ENCODE measurements around the gene TMEM72.

TMEM72 gene

DNA sequence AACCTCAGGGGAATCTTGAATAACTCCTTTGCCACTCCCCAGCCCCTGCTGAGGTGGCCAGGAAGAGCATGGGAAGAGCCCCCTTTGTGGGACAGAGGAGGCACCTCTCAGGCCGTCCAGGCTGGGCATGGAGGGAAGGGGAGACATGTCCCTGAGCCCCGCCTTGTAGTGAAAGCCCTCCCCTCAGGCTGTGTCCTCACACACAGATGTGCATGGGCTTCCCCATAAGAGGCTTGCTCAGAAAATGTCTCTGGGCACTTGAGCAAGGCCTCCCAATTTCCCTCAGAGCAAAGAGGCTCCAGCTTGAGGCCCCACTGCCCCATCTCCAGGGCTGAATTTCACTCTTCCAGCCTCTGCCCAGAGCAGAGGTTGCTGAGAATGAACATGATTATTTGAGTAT, 3.8 kb downstream of the TMEM72 start:
- Histone ChIP-seq H3K9me3 (ENCODE audit: control extremely low read depth in 1 of 5, control insufficient read depth in 4 of 5, insufficient read depth in 2 of 5, low read depth in 1 of 5, low read length in 4 of 5) (peaks cover 0 to 8% (median 2%) of the 10 kb centered on the region in 5 experiments), H3K27me3 (replicated peaks in 2 of 5; ENCODE audit: control insufficient read depth in 4 of 5, insufficient read depth in 5 of 5, low read length in 4 of 5) (no peaks in the 10 kb centered on the region), H3K4me3 (ENCODE audit: control insufficient read depth in 1 of 7, extremely low read depth in 1 of 7, insufficient read depth in 4 of 7, low read depth in 2 of 7, low read length in 6 of 7) (no peak overlapping the region), H3K36me3 (ENCODE audit: control insufficient read depth in 4 of 4, insufficient read depth in 4 of 4, low read length in 3 of 4) (no peaks in the 10 kb centered on the region), H3K4me1 (ENCODE audit: control extremely low read depth in 1 of 4, control insufficient read depth in 4 of 4, insufficient read depth in 4 of 4, low read length in 3 of 4) (peaks cover 9 to 48% (median 34%) of the 10 kb centered on the region in 4 experiments), H3K27ac (ENCODE audit: insufficient read depth in 1 of 2, low read depth in 1 of 2, low read length in 2 of 2, poor library complexity in 1 of 2, severe bottlenecking in 2 of 2) (no peak overlapping the region)
- ChIA-PET POLR2A (no interaction called here), CTCF (interaction anchor here (1.1 kb wide), 1 partner anchor 10 kb away, joined by 3 read pairs; no protein-coding TSS in a partner anchor)
- 92% methylated on average over 2 of the region's 2 CpGs for WGBS (ENCODE audit: insufficient coverage)
- DNase-seq: no peak

DNA sequence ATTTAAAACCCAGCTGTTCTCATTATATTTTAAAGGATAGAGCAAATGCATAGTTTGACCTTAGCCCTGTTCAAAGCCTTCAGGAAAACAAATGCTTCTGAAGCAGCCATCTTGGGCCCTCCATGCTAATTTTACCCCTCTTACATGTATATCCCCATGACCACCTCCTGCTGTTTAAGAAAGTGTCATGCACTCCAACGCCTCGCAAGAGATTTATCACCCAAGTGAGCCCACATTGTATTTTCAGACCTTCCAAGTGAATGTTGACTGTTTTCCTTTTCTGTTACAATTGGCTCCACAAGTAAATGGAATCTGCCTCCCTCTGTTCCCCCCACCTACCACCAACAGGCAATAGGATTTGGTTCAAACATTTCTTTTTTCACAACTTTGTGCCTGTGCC, 5.3 kb downstream of the TMEM72 start:
- Histone ChIP-seq H3K4me3 (ENCODE audit: control insufficient read depth in 1 of 7, extremely low read depth in 1 of 7, insufficient read depth in 4 of 7, low read depth in 2 of 7, low read length in 6 of 7) (no peak overlapping the region), H3K9me3 (ENCODE audit: control extremely low read depth in 1 of 5, control insufficient read depth in 4 of 5, insufficient read depth in 2 of 5, low read depth in 1 of 5, low read length in 4 of 5) (peaks cover 0 to 8% (median 2%) of the 10 kb centered on the region in 5 experiments), H3K27me3 (replicated peaks in 2 of 5; ENCODE audit: control insufficient read depth in 4 of 5, insufficient read depth in 5 of 5, low read length in 4 of 5) (no peaks in the 10 kb centered on the region), H3K36me3 (ENCODE audit: control insufficient read depth in 4 of 4, insufficient read depth in 4 of 4, low read length in 3 of 4) (no peaks in the 10 kb centered on the region), H3K27ac (ENCODE audit: insufficient read depth in 1 of 2, low read depth in 1 of 2, low read length in 2 of 2, poor library complexity in 1 of 2, severe bottlenecking in 2 of 2) (no peak overlapping the region), H3K4me1 (ENCODE audit: control extremely low read depth in 1 of 4, control insufficient read depth in 4 of 4, insufficient read depth in 4 of 4, low read length in 3 of 4) (peaks cover 9 to 39% (median 31%) of the 10 kb centered on the region in 4 experiments)
- DNase-seq: no peak
- ChIA-PET CTCF (no interaction called here), POLR2A (no interaction called here)
- 94% methylated on average over 2 of the region's 2 CpGs for WGBS (ENCODE audit: insufficient coverage)

DNA sequence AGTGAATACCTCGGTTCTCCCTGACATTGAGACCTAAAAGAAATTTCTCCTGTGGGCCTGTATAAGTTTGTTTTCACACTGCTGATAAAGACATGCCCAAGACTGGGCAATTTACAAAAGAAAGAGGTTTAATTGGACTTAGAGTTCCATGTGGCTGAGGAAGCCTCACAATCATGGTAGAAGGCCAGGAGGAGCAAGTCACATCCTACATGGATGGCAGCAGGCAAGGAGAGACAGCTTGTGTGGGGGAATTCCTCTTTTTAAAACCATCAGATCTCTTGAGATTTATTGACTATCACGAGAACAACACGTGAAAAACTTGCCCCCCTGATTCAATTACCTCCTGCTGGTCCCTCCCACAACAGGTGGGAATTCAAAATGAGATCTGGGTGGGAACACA, 6.7 kb downstream of the TMEM72 start:
- peaks cover 8 to 25% (median 23%) of the 10 kb centered on the region in 4 experiments for H3K4me1 ChIP-seq (ENCODE audit: control extremely low read depth in 1 of 4, control insufficient read depth in 4 of 4, insufficient read depth in 4 of 4, low read length in 3 of 4)
- H3K36me3 ChIP-seq (ENCODE audit: control insufficient read depth in 4 of 4, insufficient read depth in 4 of 4, low read length in 3 of 4): no peaks in the 10 kb centered on the region
- 100% methylated on average over 1 of the region's 3 CpGs for whole genome bisulfite sequencing (ENCODE audit: insufficient coverage)
- H3K27ac ChIP-seq (ENCODE audit: insufficient read depth in 1 of 2, low read depth in 1 of 2, low read length in 2 of 2, poor library complexity in 1 of 2, severe bottlenecking in 2 of 2): no peak overlapping the region
- peaks cover 0 to 8% (median 2%) of the 10 kb centered on the region in 5 experiments for H3K9me3 ChIP-seq (ENCODE audit: control extremely low read depth in 1 of 5, control insufficient read depth in 4 of 5, insufficient read depth in 2 of 5, low read depth in 1 of 5, low read length in 4 of 5)
- ChIA-PET POLR2A (no interaction called here), CTCF (no interaction called here)
- no peaks in the 10 kb centered on the region for H3K27me3 ChIP-seq (replicated peaks in 2 of 5; ENCODE audit: control insufficient read depth in 4 of 5, insufficient read depth in 5 of 5, low read length in 4 of 5)
- no peak for DNase-seq
- H3K4me3 ChIP-seq (ENCODE audit: control insufficient read depth in 1 of 7, extremely low read depth in 1 of 7, insufficient read depth in 4 of 7, low read depth in 2 of 7, low read length in 6 of 7): no peak overlapping the region

DNA sequence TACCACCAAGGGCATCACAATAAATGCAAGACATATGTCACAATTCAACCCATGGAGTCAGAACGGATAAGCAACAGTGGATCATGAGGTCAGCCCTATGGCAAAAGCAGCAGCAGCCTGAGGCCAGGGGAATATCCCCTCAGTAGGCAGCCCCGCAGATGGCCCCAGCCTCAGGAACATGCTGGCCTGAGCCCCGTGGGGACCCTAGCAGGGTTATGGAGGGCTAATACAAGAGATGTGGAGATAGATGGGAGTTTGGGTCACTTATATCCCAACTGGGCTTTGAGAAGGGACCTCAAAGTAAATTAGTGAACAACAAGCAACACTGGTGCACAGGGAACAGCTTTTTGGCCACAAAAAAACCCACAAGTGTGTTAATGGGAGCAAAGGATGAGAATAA, 9.1 kb downstream of the TMEM72 start:
- 94% methylated on average over 3 of the region's 3 CpGs for WGBS (ENCODE audit: insufficient coverage)
- POLR2A ChIA-PET: no interaction called here
- Histone ChIP-seq H3K9me3 (ENCODE audit: control extremely low read depth in 1 of 5, control insufficient read depth in 4 of 5, insufficient read depth in 2 of 5, low read depth in 1 of 5, low read length in 4 of 5) (peaks cover 0 to 8% (median 2%) of the 10 kb centered on the region in 5 experiments), H3K27ac (ENCODE audit: insufficient read depth in 1 of 2, low read depth in 1 of 2, low read length in 2 of 2, poor library complexity in 1 of 2, severe bottlenecking in 2 of 2) (no peak overlapping the region), H3K4me1 (ENCODE audit: control extremely low read depth in 1 of 4, control insufficient read depth in 4 of 4, insufficient read depth in 4 of 4, low read length in 3 of 4) (peaks cover 0 to under 1% (median 0%) of the 10 kb centered on the region in 4 experiments), H3K27me3 (replicated peaks in 2 of 5; ENCODE audit: control insufficient read depth in 4 of 5, insufficient read depth in 5 of 5, low read length in 4 of 5) (no peaks in the 10 kb centered on the region), H3K36me3 (ENCODE audit: control insufficient read depth in 4 of 4, insufficient read depth in 4 of 4, low read length in 3 of 4) (no peaks in the 10 kb centered on the region), H3K4me3 (ENCODE audit: control insufficient read depth in 1 of 7, extremely low read depth in 1 of 7, insufficient read depth in 4 of 7, low read depth in 2 of 7, low read length in 6 of 7) (no peak overlapping the region)
- no peak for DNase-seq
- CTCF ChIA-PET: interaction anchor here (1.1 to 2.0 kb wide), 3 partner anchors 12 to 45 kb away, joined by 3 to 8 read pairs (median 4); no protein-coding TSS in a partner anchor

DNA sequence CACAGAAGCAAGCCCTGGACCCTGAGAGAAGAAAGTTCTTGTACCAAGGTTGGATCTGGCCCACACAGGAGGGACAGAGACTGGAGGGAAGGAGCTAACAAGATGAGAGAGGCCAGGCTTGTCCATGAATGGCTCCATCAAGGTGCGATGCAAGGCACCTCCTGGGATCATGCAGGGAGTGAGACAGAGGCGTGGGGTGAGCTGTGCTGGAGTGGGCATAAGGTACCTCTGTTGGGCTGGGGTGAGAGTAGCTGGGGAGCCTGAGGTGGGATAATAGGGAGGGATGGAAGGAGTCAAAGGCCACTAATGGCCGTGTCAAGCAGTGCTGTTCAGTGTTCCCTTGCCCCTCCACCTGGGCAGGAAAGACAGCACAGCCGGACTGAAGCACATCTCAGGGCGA, 9.9 kb downstream of the TMEM72 start:
- no peaks in the 10 kb centered on the region for H3K27me3 ChIP-seq (replicated peaks in 2 of 5; ENCODE audit: control insufficient read depth in 4 of 5, insufficient read depth in 5 of 5, low read length in 4 of 5)
- no peak overlapping the region for H3K4me3 ChIP-seq (ENCODE audit: control insufficient read depth in 1 of 7, extremely low read depth in 1 of 7, insufficient read depth in 4 of 7, low read depth in 2 of 7, low read length in 6 of 7)
- peaks cover 0 to 8% (median 2%) of the 10 kb centered on the region in 5 experiments for H3K9me3 ChIP-seq (ENCODE audit: control extremely low read depth in 1 of 5, control insufficient read depth in 4 of 5, insufficient read depth in 2 of 5, low read depth in 1 of 5, low read length in 4 of 5)
- no peak for DNase-seq
- H3K4me1 ChIP-seq (ENCODE audit: control extremely low read depth in 1 of 4, control insufficient read depth in 4 of 4, insufficient read depth in 4 of 4, low read length in 3 of 4): no peaks in the 10 kb centered on the region
- ChIA-PET POLR2A (interaction anchor here (0.7 kb wide), 1 partner anchor 57 kb away, joined by 3 read pairs; no protein-coding TSS in a partner anchor), CTCF (interaction anchor here (0.8 to 2.0 kb wide), 6 partner anchors 12 to 46 kb away, joined by 3 to 8 read pairs (median 4); no protein-coding TSS in a partner anchor)
- WGBS (ENCODE audit: insufficient coverage): 97% methylated on average over 5 of the region's 5 CpGs
- no peaks in the 10 kb centered on the region for H3K36me3 ChIP-seq (ENCODE audit: control insufficient read depth in 4 of 4, insufficient read depth in 4 of 4, low read length in 3 of 4)
- H3K27ac ChIP-seq (ENCODE audit: insufficient read depth in 1 of 2, low read depth in 1 of 2, low read length in 2 of 2, poor library complexity in 1 of 2, severe bottlenecking in 2 of 2): no peak overlapping the region

DNA sequence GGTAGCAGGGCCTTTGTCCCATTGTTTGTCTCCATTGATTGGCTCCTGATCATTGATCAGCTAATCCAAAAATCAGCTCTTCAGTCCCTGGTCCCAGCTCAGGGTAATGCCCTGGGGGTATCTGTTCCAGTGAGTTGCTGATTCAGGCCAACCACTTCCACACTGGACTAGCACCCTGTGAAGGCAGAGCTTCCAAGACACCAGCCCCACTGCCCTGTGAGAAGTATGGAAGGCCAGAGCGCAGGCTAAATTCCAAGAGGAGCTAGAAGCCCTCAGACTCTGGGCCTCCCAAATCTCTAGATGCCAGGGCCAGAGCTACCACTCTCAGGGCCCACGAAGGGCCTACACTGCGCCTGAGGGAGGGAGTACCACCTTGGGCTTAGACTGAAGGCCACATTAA, 10.4 kb downstream of the TMEM72 start:
- CTCF ChIA-PET: interaction anchor here (0.8 to 2.0 kb wide), 5 partner anchors 11 to 46 kb away, joined by 3 to 8 read pairs (median 4); no protein-coding TSS in a partner anchor
- POLR2A ChIA-PET: interaction anchor here (0.7 kb wide), 1 partner anchor 57 kb away, joined by 3 read pairs; no protein-coding TSS in a partner anchor
- H3K4me3 ChIP-seq (ENCODE audit: control insufficient read depth in 1 of 7, extremely low read depth in 1 of 7, insufficient read depth in 4 of 7, low read depth in 2 of 7, low read length in 6 of 7): no peak overlapping the region

DNA sequence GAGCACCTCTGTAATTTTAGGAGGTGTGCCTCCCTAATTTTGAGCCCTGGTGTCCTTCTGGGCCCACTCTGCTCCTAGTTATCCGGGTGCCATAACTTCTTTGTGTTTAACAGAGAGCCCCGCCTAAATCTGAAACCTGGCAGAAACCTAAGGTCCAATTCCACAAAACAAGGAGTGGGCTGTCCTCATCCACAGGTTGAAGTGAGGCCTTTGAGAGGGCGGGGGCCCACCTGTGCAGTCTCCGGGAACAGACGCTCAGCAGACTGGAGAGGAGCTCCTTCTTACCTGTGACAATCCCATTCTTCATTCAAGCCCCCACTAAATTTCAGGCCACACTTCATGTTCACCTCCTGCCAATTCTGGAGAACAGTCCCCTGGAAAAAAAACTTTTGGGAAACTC, 10.9 kb downstream of the TMEM72 start:
- 96% methylated on average over 5 of the region's 5 CpGs for WGBS (ENCODE audit: insufficient coverage)
- no peak for DNase-seq
- peaks cover 0 to 8% (median 2%) of the 10 kb centered on the region in 5 experiments for H3K9me3 ChIP-seq (ENCODE audit: control extremely low read depth in 1 of 5, control insufficient read depth in 4 of 5, insufficient read depth in 2 of 5, low read depth in 1 of 5, low read length in 4 of 5)
- POLR2A ChIA-PET: no interaction called here
- H3K27me3 ChIP-seq (replicated peaks in 2 of 5; ENCODE audit: control insufficient read depth in 4 of 5, insufficient read depth in 5 of 5, low read length in 4 of 5): no peaks in the 10 kb centered on the region
- no peak overlapping the region for H3K27ac ChIP-seq (ENCODE audit: insufficient read depth in 1 of 2, low read depth in 1 of 2, low read length in 2 of 2, poor library complexity in 1 of 2, severe bottlenecking in 2 of 2)
- H3K4me1 ChIP-seq (ENCODE audit: control extremely low read depth in 1 of 4, control insufficient read depth in 4 of 4, insufficient read depth in 4 of 4, low read length in 3 of 4): peaks cover 0 to 4% (median 0%) of the 10 kb centered on the region in 4 experiments
- H3K4me3 ChIP-seq (ENCODE audit: control insufficient read depth in 1 of 7, extremely low read depth in 1 of 7, insufficient read depth in 4 of 7, low read depth in 2 of 7, low read length in 6 of 7): no peak overlapping the region
- H3K36me3 ChIP-seq (ENCODE audit: control insufficient read depth in 4 of 4, insufficient read depth in 4 of 4, low read length in 3 of 4): no peaks in the 10 kb centered on the region
- CTCF ChIA-PET: interaction anchor here (1.3 to 2.0 kb wide), 4 partner anchors 11 to 47 kb away, joined by 3 to 8 read pairs (median 5); no protein-coding TSS in a partner anchor

More for the DNA sequence above, 10.4 kb downstream of the TMEM72 start:
- 94% methylated on average over 3 of the region's 3 CpGs for WGBS (ENCODE audit: insufficient coverage)
- no peaks in the 10 kb centered on the region for H3K36me3 ChIP-seq (ENCODE audit: control insufficient read depth in 4 of 4, insufficient read depth in 4 of 4, low read length in 3 of 4)
- H3K27me3 ChIP-seq (replicated peaks in 2 of 5; ENCODE audit: control insufficient read depth in 4 of 5, insufficient read depth in 5 of 5, low read length in 4 of 5): no peaks in the 10 kb centered on the region
- peaks cover 0 to 8% (median 2%) of the 10 kb centered on the region in 5 experiments for H3K9me3 ChIP-seq (ENCODE audit: control extremely low read depth in 1 of 5, control insufficient read depth in 4 of 5, insufficient read depth in 2 of 5, low read depth in 1 of 5, low read length in 4 of 5)
- no peak for DNase-seq
- H3K4me1 ChIP-seq (ENCODE audit: control extremely low read depth in 1 of 4, control insufficient read depth in 4 of 4, insufficient read depth in 4 of 4, low read length in 3 of 4): no peaks in the 10 kb centered on the region
- H3K27ac ChIP-seq (ENCODE audit: insufficient read depth in 1 of 2, low read depth in 1 of 2, low read length in 2 of 2, poor library complexity in 1 of 2, severe bottlenecking in 2 of 2): no peak overlapping the region
